H9 (cell line): ENCODE results near the gene KCNMA1. TPM values are rescaled to one million over a fixed set of nuclear protein-coding genes. Genes with fewer than 3 reads are reported as not detected.

Source experiments
- DNase-seq: peaks from one replicate; pipeline ENCODE4 v3.0.0-alpha.2; 2017
- H2AFZ ChIP-seq: one replicate; pipeline ENCODE4 v1.6.1; 2013; ENCODE audit warnings: mild to moderate bottlenecking, low read length, control low read depth, moderate library complexity
- H2AK5ac ChIP-seq: 2 replicates; pipeline ENCODE4 v1.6.1; 2013; ENCODE audit warnings: low read length, control low read depth, mixed read lengths; ENCODE audit not compliant: insufficient read length
- H2BK120ac ChIP-seq: one replicate; pipeline ENCODE4 v1.6.1; 2013; ENCODE audit warnings: low read depth, mild to moderate bottlenecking, low read length, control low read depth, inconsistent platforms; ENCODE audit not compliant: poor library complexity, severe bottlenecking
- H2BK12ac ChIP-seq: 2 replicates; pipeline ENCODE4 v1.6.1; 2013; ENCODE audit warnings: low read length, control low read depth, mixed read lengths, low read depth; ENCODE audit not compliant: insufficient read length
- H2BK15ac ChIP-seq: 2 replicates; pipeline ENCODE4 v1.6.1; 2013; ENCODE audit warnings: low read depth, low read length, control low read depth
- H2BK20ac ChIP-seq: one replicate; pipeline ENCODE4 v1.6.1; 2013; ENCODE audit warnings: low read depth, mild to moderate bottlenecking, low read length, control low read depth, inconsistent platforms; ENCODE audit not compliant: poor library complexity, severe bottlenecking
- H2BK5ac ChIP-seq: 2 replicates; pipeline ENCODE4 v1.6.1; 2013; ENCODE audit warnings: low read length, control low read depth, mixed read lengths; ENCODE audit not compliant: insufficient read length
- H3K14ac ChIP-seq: 2 replicates; pipeline ENCODE4 v1.6.1; 2013; ENCODE audit warnings: low read length, control low read depth; ENCODE audit not compliant: insufficient read depth
- H3K18ac ChIP-seq: 2 replicates; pipeline ENCODE4 v1.6.1; 2013; ENCODE audit warnings: low read depth, mild to moderate bottlenecking, mixed read lengths, low read length, control low read depth; ENCODE audit not compliant: insufficient read length
- H3K23ac ChIP-seq: 2 replicates; pipeline ENCODE4 v1.6.1; 2013; ENCODE audit warnings: low read length, control low read depth, mixed read lengths, low read depth; ENCODE audit not compliant: insufficient read length
- H3K23me2 ChIP-seq: 2 replicates; pipeline ENCODE4 v1.6.1; 2013; ENCODE audit warnings: low read depth, mild to moderate bottlenecking, mixed read lengths, low read length, control low read depth; ENCODE audit not compliant: insufficient read length, poor library complexity, severe bottlenecking
- H3K27ac ChIP-seq: 2 replicates; pipeline ENCODE4 v1.5.1; 2013; ENCODE audit warnings: low read length, control low read depth, mixed read lengths, low read depth; ENCODE audit not compliant: insufficient read length
- H3K27me3 ChIP-seq: 2 replicates; pipeline ENCODE4 v1.6.1; 2013; ENCODE audit warnings: low read length, control low read depth, inconsistent platforms; ENCODE audit not compliant: insufficient read depth
- H3K4ac ChIP-seq: 2 replicates; pipeline ENCODE4 v1.6.1; 2013; ENCODE audit warnings: low read depth, mild to moderate bottlenecking, control low read depth, inconsistent platforms, low read length, moderate library complexity
- H3K4me1 ChIP-seq: 2 replicates; pipeline ENCODE4 v1.6.1; 2013; ENCODE audit warnings: low read length, control low read depth, inconsistent platforms; ENCODE audit not compliant: insufficient read depth
- H3K4me2 ChIP-seq: 2 replicates; pipeline ENCODE4 v1.6.1; 2013; ENCODE audit warnings: low read length, control low read depth, mixed read lengths; ENCODE audit not compliant: insufficient read length, insufficient read depth
- H3K56ac ChIP-seq: 2 replicates; pipeline ENCODE4 v1.6.1; 2013; ENCODE audit warnings: low read depth, mild to moderate bottlenecking, mixed read lengths, low read length, control low read depth; ENCODE audit not compliant: insufficient read length
- H3K79me1 ChIP-seq: 2 replicates; pipeline ENCODE4 v1.6.1; 2013; ENCODE audit warnings: low read depth, mild to moderate bottlenecking, moderate library complexity, low read length, control low read depth, inconsistent platforms; ENCODE audit not compliant: insufficient read depth, poor library complexity, severe bottlenecking
- H3K79me2 ChIP-seq: 2 replicates; pipeline ENCODE4 v1.6.1; 2013; ENCODE audit warnings: low read length, control low read depth, inconsistent platforms; ENCODE audit not compliant: insufficient read depth
- H3K9ac ChIP-seq: 2 replicates; pipeline ENCODE4 v1.6.1; 2013; ENCODE audit warnings: low read length, control low read depth, mixed read lengths; ENCODE audit not compliant: insufficient read length; ENCODE audit errors: extremely low read depth
- H3K9me3 ChIP-seq: one replicate; pipeline ENCODE4 v1.6.1; 2013; ENCODE audit warnings: low read depth, low read length, inconsistent platforms; ENCODE audit not compliant: control insufficient read depth
- H3T11ph ChIP-seq: one replicate; pipeline ENCODE4 v1.6.1; 2013; ENCODE audit warnings: mild to moderate bottlenecking, low read length, control low read depth, inconsistent platforms
- H4K20me1 ChIP-seq: one replicate; pipeline ENCODE4 v1.6.1; 2013; ENCODE audit not compliant: control insufficient read depth, insufficient read length, insufficient read depth
- H4K5ac ChIP-seq: 2 replicates; pipeline ENCODE4 v1.6.1; 2013; ENCODE audit warnings: low read depth, mild to moderate bottlenecking, mixed read lengths, low read length, control low read depth; ENCODE audit not compliant: insufficient read length
- H4K8ac ChIP-seq: replicated peaks from 2 replicates; pipeline ENCODE4 v1.6.1; 2013; ENCODE audit warnings: low read length, control low read depth, mixed read lengths, low read depth; ENCODE audit not compliant: insufficient read length
- H4K91ac ChIP-seq: 2 replicates; pipeline ENCODE4 v1.6.1; 2013; ENCODE audit warnings: low read depth, mild to moderate bottlenecking, moderate library complexity, mixed read lengths, low read length, control low read depth; ENCODE audit not compliant: insufficient read length
- H3K27ac Mint-ChIP-seq, 3 experiments: 2 replicates in 2 of 3; 3 replicates in 1 of 3; pipeline ENCODE4 v1.8.0; 2020 to 2021; ENCODE audit warnings: mixed read lengths in 3 of 3, mild to moderate bottlenecking in 1 of 3, moderate library complexity in 1 of 3
- H3K27me3 Mint-ChIP-seq: 2 replicates; pipeline ENCODE4 v1.8.0; 2021; ENCODE audit warnings: low read depth, mild to moderate bottlenecking, moderate library complexity, mixed read lengths
- H3K36me3 Mint-ChIP-seq, 3 experiments: 2 replicates in 2 of 3; 3 replicates in 1 of 3; pipeline ENCODE4 v1.8.0; 2020 to 2021; ENCODE audit warnings: low read depth in 3 of 3, mixed read lengths in 3 of 3; ENCODE audit not compliant: insufficient read depth in 1 of 3
- H3K4me1 Mint-ChIP-seq, 2 experiments: 2 replicates each; pipeline ENCODE4 v1.8.0; 2020; ENCODE audit warnings: mixed read lengths in 2 of 2
- H3K4me3 Mint-ChIP-seq, 2 experiments: 2 replicates in 1 of 2; 3 replicates in 1 of 2; pipeline ENCODE4 v1.8.0; 2020 to 2021; ENCODE audit warnings: mild to moderate bottlenecking in 2 of 2, mixed read lengths in 2 of 2, moderate library complexity in 1 of 2
- H3K9me3 Mint-ChIP-seq, 2 experiments: 2 replicates in 1 of 2; 3 replicates in 1 of 2; pipeline ENCODE4 v1.8.0; 2020; ENCODE audit warnings: mild to moderate bottlenecking in 2 of 2, mixed read lengths in 2 of 2, moderate library complexity in 1 of 2
- WGBS: extraction: QIAGEN DNeasy Blood & Tissue Kit; methylation state at CpG from one replicate; pipeline ENCODE4 v1.1.7; 2013; ENCODE audit warnings: missing lambda C conversion rate, low lambda C conversion rate, mixed read lengths; ENCODE audit not compliant: insufficient read length; ENCODE audit errors: extremely low coverage; 5-methylcytosine and 5-hydroxymethylcytosine counted together
- total RNA-seq: library from RNA; stranded (reverse); gene quantifications from 2 replicates; pipeline ENCODE4 v1.2.1, GENCODE V29; 2021
- TF ChIP-seq, protein P1 (sequence below): fragments of 200-600 bp; sonication (generic); conservative IDR thresholded peaks from 3 replicates; pipeline ENCODE4 v1.8.0; 2021; ENCODE audit warnings: antibody characterized with exemption, mild to moderate bottlenecking

KCNMA1 gene
- total RNA-seq, 1 experiment from 2014 or later: 2.0 TPM

DNA sequence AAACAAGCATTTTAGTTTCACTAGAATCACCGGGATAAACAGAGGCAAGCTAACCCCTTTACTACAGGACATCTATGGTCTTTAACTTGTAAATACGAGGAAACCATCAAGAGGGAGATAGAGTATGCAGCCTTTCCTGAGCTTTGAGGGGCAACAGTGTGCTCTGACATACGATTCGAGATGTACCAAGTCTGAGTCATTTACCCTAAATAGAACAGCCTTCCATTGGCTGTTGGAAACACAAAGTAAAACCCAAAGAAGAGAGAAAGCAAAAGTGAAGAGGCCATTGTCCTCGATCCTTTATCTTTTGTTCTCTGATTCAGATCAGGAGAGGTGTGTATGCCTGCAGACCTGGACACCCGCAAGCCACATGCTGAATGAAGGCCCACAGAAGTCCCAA lies 289.5 kb downstream of the KCNMA1 start:
- H3K23ac ChIP-seq: no peak overlapping the region
- no peaks in the 10 kb centered on the region for H3K27me3 ChIP-seq
- H3K14ac ChIP-seq: no peak overlapping the region
- Mint-ChIP-seq H3K27me3 (peaks cover 5% of the 10 kb centered on the region; the same call in 1 of the 2 replicates), H3K36me3 (no peaks in the 10 kb centered on the region), H3K27ac (no peak overlapping the region), H3K4me3 (no peak overlapping the region), H3K4me1 (0 out of 4 replicates have a peak, but pooled peaks cover 0 to 3% of the 10 kb centered on the region in 2 experiments), H3K9me3 (no peaks in the 10 kb centered on the region)
- no peaks in the 10 kb centered on the region for H4K20me1 ChIP-seq
- no peak overlapping the region for H2BK120ac ChIP-seq
- no peak overlapping the region for H4K91ac ChIP-seq
- no CpG with 5 or more reads among the region's 6 CpGs for WGBS
- no peak overlapping the region for H3K56ac ChIP-seq
- no peak overlapping the region for H2AFZ ChIP-seq
- no peak overlapping the region for H3K27ac ChIP-seq
- no peak overlapping the region for H2BK15ac ChIP-seq
- H2BK12ac ChIP-seq: no peak overlapping the region
- H3T11ph ChIP-seq: no peak overlapping the region
- H3K79me2 ChIP-seq: no peaks in the 10 kb centered on the region
- no peak overlapping the region for H2BK5ac ChIP-seq
- H2BK20ac ChIP-seq: no peak overlapping the region
- no peak overlapping the region for H4K8ac ChIP-seq
- H3K9ac ChIP-seq: no peak overlapping the region
- no peak overlapping the region for H3K4ac ChIP-seq
- TF ChIP-seq, protein P1, sequence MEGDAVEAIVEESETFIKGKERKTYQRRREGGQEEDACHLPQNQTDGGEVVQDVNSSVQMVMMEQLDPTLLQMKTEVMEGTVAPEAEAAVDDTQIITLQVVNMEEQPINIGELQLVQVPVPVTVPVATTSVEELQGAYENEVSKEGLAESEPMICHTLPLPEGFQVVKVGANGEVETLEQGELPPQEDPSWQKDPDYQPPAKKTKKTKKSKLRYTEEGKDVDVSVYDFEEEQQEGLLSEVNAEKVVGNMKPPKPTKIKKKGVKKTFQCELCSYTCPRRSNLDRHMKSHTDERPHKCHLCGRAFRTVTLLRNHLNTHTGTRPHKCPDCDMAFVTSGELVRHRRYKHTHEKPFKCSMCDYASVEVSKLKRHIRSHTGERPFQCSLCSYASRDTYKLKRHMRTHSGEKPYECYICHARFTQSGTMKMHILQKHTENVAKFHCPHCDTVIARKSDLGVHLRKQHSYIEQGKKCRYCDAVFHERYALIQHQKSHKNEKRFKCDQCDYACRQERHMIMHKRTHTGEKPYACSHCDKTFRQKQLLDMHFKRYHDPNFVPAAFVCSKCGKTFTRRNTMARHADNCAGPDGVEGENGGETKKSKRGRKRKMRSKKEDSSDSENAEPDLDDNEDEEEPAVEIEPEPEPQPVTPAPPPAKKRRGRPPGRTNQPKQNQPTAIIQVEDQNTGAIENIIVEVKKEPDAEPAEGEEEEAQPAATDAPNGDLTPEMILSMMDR: no peak
- H3K4me2 ChIP-seq: no peak overlapping the region
- H3K9me3 ChIP-seq: no peaks in the 10 kb centered on the region
- H3K18ac ChIP-seq: no peak overlapping the region
- no peak overlapping the region for H4K5ac ChIP-seq
- no peaks in the 10 kb centered on the region for H3K4me1 ChIP-seq
- DNase-seq: no peak
- no peaks in the 10 kb centered on the region for H3K79me1 ChIP-seq
- H3K23me2 ChIP-seq: no peaks in the 10 kb centered on the region
- no peak overlapping the region for H2AK5ac ChIP-seq
